PC-9 (cell line): ENCODE results near the gene CEP112. TPM values are rescaled to one million over a fixed set of nuclear protein-coding genes. Genes with fewer than 3 reads are reported as not detected.
A peak's percentile ranks its signal among the peaks of the same experiment; 100 is the strongest.

Source experiments
- BruUV-seq: library from RNA; stranded (reverse); fragments of 400-500 nt; replicated peaks from 2 replicates; lab custom pipeline; 2021; lab: Mats Ljungman, UMichigan
- CTCF ChIA-PET: fragments of 300-600 bp; sonication (Branson Sonifier 250); formaldehyde crosslinking; loops from one replicate; lab custom pipeline; 2022; ENCODE audit warnings: antibody characterized with exemption; lab: Charles Lee
- POLR2A ChIA-PET: fragments of 300-600 bp; sonication (Branson Sonifier 250); formaldehyde crosslinking; loops from one replicate; lab custom pipeline; 2022; ENCODE audit warnings: antibody characterized with exemption; ENCODE audit not compliant: unreplicated experiment; lab: Charles Lee
- DNase-seq, 2 experiments: peaks; one replicate each; pipeline versions ENCODE4 v3.0.0 to v3.0.0-alpha.2; 2015 to 2022; ENCODE audit warnings: mixed read lengths in 1 of 2
- H2AFZ ChIP-seq: fragments of 200-600 bp; sonication (generic); 2 replicates; pipeline ENCODE4 v1.8.1; 2017; ENCODE audit warnings: antibody characterized with exemption
- H3F3A ChIP-seq: fragments of 200-600 bp; sonication (generic); 2 replicates; pipeline ENCODE4 v1.8.1; 2017; ENCODE audit warnings: antibody characterized with exemption, mild to moderate bottlenecking, low read depth; ENCODE audit not compliant: insufficient read depth
- H3K27ac ChIP-seq: fragments of 200-600 bp; sonication (generic); 2 replicates; pipeline ENCODE4 v1.6.1; 2016; ENCODE audit warnings: mixed run types
- H3K27me3 ChIP-seq: fragments of 200-600 bp; sonication (generic); 2 replicates; pipeline ENCODE4 v1.6.1; 2016; ENCODE audit warnings: low read depth, mixed run types; ENCODE audit not compliant: insufficient read depth
- H3K36me3 ChIP-seq: fragments of 200-600 bp; sonication (generic); 2 replicates; pipeline ENCODE4 v1.6.1; 2016; ENCODE audit warnings: low read depth, mixed run types
- H3K4me1 ChIP-seq: fragments of 200-600 bp; sonication (generic); replicated peaks from 2 replicates; pipeline ENCODE4 v1.6.1; 2016; ENCODE audit warnings: mixed run types; ENCODE audit not compliant: insufficient read depth
- H3K4me2 ChIP-seq: fragments of 200-600 bp; sonication (generic); 2 replicates; pipeline ENCODE4 v1.6.1; 2017; ENCODE audit warnings: mixed run types
- H3K4me3 ChIP-seq: fragments of 200-600 bp; sonication (generic); 2 replicates; pipeline ENCODE4 v1.6.1; 2016; ENCODE audit warnings: mixed run types
- H3K79me2 ChIP-seq: fragments of 200-600 bp; sonication (generic); 2 replicates; pipeline ENCODE4 v1.6.1; 2017; ENCODE audit warnings: low read depth, mixed run types
- H3K9me2 ChIP-seq: fragments of 200-600 bp; sonication (generic); 2 replicates; pipeline ENCODE4 v1.8.1; 2017; ENCODE audit warnings: mild to moderate bottlenecking; ENCODE audit not compliant: insufficient read depth
- H3K9me3 ChIP-seq: fragments of 200-600 bp; sonication (generic); 2 replicates; pipeline ENCODE4 v1.8.1; 2016; ENCODE audit warnings: low read depth; ENCODE audit not compliant: insufficient read depth
- H4K20me1 ChIP-seq: fragments of 200-600 bp; sonication (generic); 2 replicates; pipeline ENCODE4 v1.8.1; 2017; ENCODE audit not compliant: insufficient read depth
- CTCF ChIP-seq: fragments of 200-600 bp; sonication (generic); conservative IDR thresholded peaks from 2 replicates; pipeline ENCODE4 v1.6.1; 2017; ENCODE audit warnings: mixed run types, antibody characterized with exemption, mild to moderate bottlenecking, moderate library complexity
- EZH2 ChIP-seq: fragments of 200-600 bp; sonication (generic); IDR thresholded peaks from 2 replicates; pipeline ENCODE4 v1.8.0; 2017; ENCODE audit warnings: antibody characterized with exemption, low read depth
- intact Hi-C: fragments of 100-400 bp; cut with micrococcal nuclease; formaldehyde crosslinking; loops from one replicate; pipeline ENCODE4 v1.10.0; 2022; ENCODE audit not compliant: unreplicated experiment
- total RNA-seq: library from RNA; stranded (reverse); gene quantifications from 2 replicates; pipeline ENCODE4 v1.2.3, GENCODE V29; 2021

CEP112 gene
- total RNA-seq, 1 experiment from 2014 or later = 4.3 TPM

GRCh38 chr17:65751263-65751662 is 440.7 kb downstream of the CEP112 start:
- Histone ChIP-seq H3F3A (peaks cover 5% of the 10 kb centered on the region), H3K4me3 (no peak overlapping the region), H3K4me1 (peaks cover 29% of the 10 kb centered on the region), H3K9me2 (no peaks in the 10 kb centered on the region), H2AFZ (no peak overlapping the region), H3K4me2 (peak overlapping the region; percentile 41), H3K9me3 (no peaks in the 10 kb centered on the region), H3K79me2 (no peaks in the 10 kb centered on the region), H3K27me3 (no peaks in the 10 kb centered on the region), H3K27ac (no peak overlapping the region), H3K36me3 (no peaks in the 10 kb centered on the region), H4K20me1 (no peaks in the 10 kb centered on the region)
- intact Hi-C loops = no loop called here
- CTCF ChIA-PET = no interaction called here
- no TSS peak for BruUV-seq
- no peak for TF ChIP-seq EZH2
- no peak for TF ChIP-seq CTCF
- DNase-seq = no peak
- POLR2A ChIA-PET = interaction anchor here (0.5 kb wide), 1 partner anchor 466 kb away, joined by 7 read pairs; no protein-coding TSS in a partner anchor

GRCh38 chr17:65750631-65751115 is 441.3 kb downstream of the CEP112 start:
- TF ChIP-seq CTCF = no peak
- TF ChIP-seq EZH2 = no peak
- Histone ChIP-seq H2AFZ (no peak overlapping the region), H3K4me3 (no peak overlapping the region), H3K36me3 (no peaks in the 10 kb centered on the region), H3K27ac (no peak overlapping the region), H3K4me1 (peaks cover 29% of the 10 kb centered on the region), H3K79me2 (no peaks in the 10 kb centered on the region), H3F3A (peaks cover 5% of the 10 kb centered on the region), H3K9me3 (no peaks in the 10 kb centered on the region), H3K4me2 (peak overlapping the region; percentile 41), H4K20me1 (no peaks in the 10 kb centered on the region), H3K27me3 (no peaks in the 10 kb centered on the region), H3K9me2 (no peaks in the 10 kb centered on the region)
- intact Hi-C loops = loop anchor here (1.0 kb wide), 1 partner anchor 35 kb away; no protein-coding TSS in a partner anchor
- peak; percentile 82 to 89 for DNase-seq
- ChIA-PET CTCF (no interaction called here), POLR2A (interaction anchor here (0.5 to 0.7 kb wide), 3 partner anchors 25 to 467 kb away, joined by 4 to 9 read pairs (median 7); no protein-coding TSS in a partner anchor)
- no TSS peak for BruUV-seq

- H3K4me3 ChIP-seq = no peak overlapping the region
- ChIA-PET POLR2A (interaction anchor here (0.6 to 0.7 kb wide), 2 partner anchors 26 to 375 kb away, joined by 4 to 9 read pairs; no protein-coding TSS in a partner anchor), CTCF (no interaction called here)
- no peaks in the 10 kb centered on the region for H3K9me2 ChIP-seq
- H3K4me2 ChIP-seq = peak overlapping the region; percentile 41
- TF ChIP-seq EZH2 = no peak
- TF ChIP-seq CTCF = no peak
- H4K20me1 ChIP-seq = no peaks in the 10 kb centered on the region
- intact Hi-C loops = loop anchor here (1.0 kb wide), 1 partner anchor 35 kb away; no protein-coding TSS in a partner anchor
- no peaks in the 10 kb centered on the region for H3K36me3 ChIP-seq
- no peak overlapping the region for H2AFZ ChIP-seq
- H3K9me3 ChIP-seq = no peaks in the 10 kb centered on the region
- no peak overlapping the region for H3K27ac ChIP-seq
- H3K79me2 ChIP-seq = no peaks in the 10 kb centered on the region
- H3F3A ChIP-seq = peaks cover 5% of the 10 kb centered on the region
- BruUV-seq = no TSS peak
- peak in 1 of 2 experiments; percentile 38 for DNase-seq
- no peaks in the 10 kb centered on the region for H3K27me3 ChIP-seq
- peaks cover 29% of the 10 kb centered on the region for H3K4me1 ChIP-seq
Measured at GRCh38 chr17:65750166-65750565, 441.8 kb downstream of the CEP112 start.
